Measurements from ENCODE around the gene SPATA32.
A peak's percentile ranks its signal among the peaks of the same experiment; 100 is the strongest.

The SPATA32 gene

GRCh38 chr17:45246861-45247428 is 14.9 kb downstream of the SPATA32 start:
- H3K36me3 ChIP-seq (replicated peaks; ENCODE audit: insufficient read depth, low read length), result peaks cover 4% of the 10 kb centered on the region
- H3K27me3 ChIP-seq (replicated peaks; ENCODE audit: insufficient read depth, low read length), result no peaks in the 10 kb centered on the region
- no peak for TF ChIP-seq EZH2 (optimal IDR thresholded peaks at IDR 0.05; ENCODE audit: low read depth, low read length)
- TF ChIP-seq CTCF (IDR thresholded peaks at IDR 0.05; ENCODE audit: low read length), result peak; percentile 30
- H2AFZ ChIP-seq (ENCODE audit: low read length), result no peak overlapping the region
- H3K9me2 ChIP-seq (replicated peaks; ENCODE audit: insufficient read depth, low read length), result no peaks in the 10 kb centered on the region
- no peaks in the 10 kb centered on the region for H4K20me1 ChIP-seq (ENCODE audit: insufficient read depth, low read length)
- peak overlapping the region; percentile 81; the same call in 1 of the 2 replicates for H3K9ac ChIP-seq (ENCODE audit: low read length)
- peak overlapping the region; percentile 78; the same call in 1 of the 2 replicates for H3K27ac ChIP-seq (ENCODE audit: low read length)
- peaks cover 17% of the 10 kb centered on the region for H3K4me1 ChIP-seq (ENCODE audit: low read length)
- H3F3A ChIP-seq (ENCODE audit: insufficient read depth, low read length), result peaks cover 29% of the 10 kb centered on the region
- peaks cover 29% of the 10 kb centered on the region for H3K79me2 ChIP-seq (ENCODE audit: low read length)
- no peaks in the 10 kb centered on the region for H3K9me3 ChIP-seq (replicated peaks; ENCODE audit: insufficient read depth, low read length)
- H3K4me3 ChIP-seq (ENCODE audit: low read length), result peak overlapping the region; percentile 91
- no peak for DNase-seq
- peak overlapping the region; percentile 91 for H3K4me2 ChIP-seq (ENCODE audit: low read depth, low read length)

DNA sequence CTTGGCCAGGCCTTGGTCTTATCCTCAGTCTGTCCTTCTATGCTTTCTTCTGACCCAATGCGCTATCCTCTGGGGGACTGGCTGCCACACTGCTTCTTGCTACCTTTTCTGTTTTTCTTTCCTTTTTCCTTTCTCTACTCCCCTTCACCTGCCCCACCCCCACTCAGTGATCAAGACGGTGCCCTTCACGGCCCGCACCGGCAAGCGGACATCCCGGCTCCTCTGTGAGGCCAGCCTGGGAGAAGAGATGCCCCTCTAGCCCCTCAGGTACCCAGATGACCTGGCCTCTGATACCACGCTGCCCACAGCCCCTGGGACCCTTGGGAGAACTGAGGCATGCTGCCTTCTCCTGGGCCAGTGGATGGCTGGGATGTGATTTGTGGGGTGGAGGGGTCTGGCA is 15.6 kb downstream of the SPATA32 start:
- Histone ChIP-seq H3K9me2 (replicated peaks; ENCODE audit: insufficient read depth, low read length) (no peaks in the 10 kb centered on the region), H3K27ac (ENCODE audit: low read length) (no peak overlapping the region; the same call in 1 of the 2 replicates), H3K9me3 (replicated peaks; ENCODE audit: insufficient read depth, low read length) (no peaks in the 10 kb centered on the region), H2AFZ (ENCODE audit: low read length) (no peak overlapping the region), H3K79me2 (ENCODE audit: low read length) (peaks cover 29% of the 10 kb centered on the region), H3K4me1 (ENCODE audit: low read length) (peaks cover 17% of the 10 kb centered on the region), H3K4me2 (ENCODE audit: low read depth, low read length) (peak overlapping the region; percentile 91), H3K9ac (ENCODE audit: low read length) (no peak overlapping the region), H3K4me3 (ENCODE audit: low read length) (0 out of 2 replicates have a peak overlapping the region, but pooled peaks have one; percentile 91), H3F3A (ENCODE audit: insufficient read depth, low read length) (peaks cover 29% of the 10 kb centered on the region), H3K27me3 (replicated peaks; ENCODE audit: insufficient read depth, low read length) (no peaks in the 10 kb centered on the region), H4K20me1 (ENCODE audit: insufficient read depth, low read length) (no peaks in the 10 kb centered on the region), H3K36me3 (replicated peaks; ENCODE audit: insufficient read depth, low read length) (peaks cover 4% of the 10 kb centered on the region)
- no peak for TF ChIP-seq EZH2 (optimal IDR thresholded peaks at IDR 0.05; ENCODE audit: low read depth, low read length)
- no peak for TF ChIP-seq EZH2phosphoT487 (IDR thresholded peaks at IDR 0.05; ENCODE audit: low read length)
- no peak for TF ChIP-seq CTCF (IDR thresholded peaks at IDR 0.05; ENCODE audit: low read length)
- DNase-seq, result no peak

- DNase-seq, result no peak
- H3K4me3 ChIP-seq (ENCODE audit: low read length), result no peak overlapping the region
- H3K4me1 ChIP-seq (ENCODE audit: low read length), result peaks cover 17% of the 10 kb centered on the region
- no peak overlapping the region for H2AFZ ChIP-seq (ENCODE audit: low read length)
- peaks cover 4% of the 10 kb centered on the region for H3K36me3 ChIP-seq (replicated peaks; ENCODE audit: insufficient read depth, low read length)
- H4K20me1 ChIP-seq (ENCODE audit: insufficient read depth, low read length), result 0 out of 2 replicates have a peak, but pooled peaks cover 2% of the 10 kb centered on the region
- peaks cover 39% of the 10 kb centered on the region for H3K79me2 ChIP-seq (ENCODE audit: low read length)
- H3K9ac ChIP-seq (ENCODE audit: low read length), result no peak overlapping the region
- TF ChIP-seq CTCF (IDR thresholded peaks at IDR 0.05; ENCODE audit: low read length) (no peak), EZH2 (optimal IDR thresholded peaks at IDR 0.05; ENCODE audit: low read depth, low read length) (no peak)
- H3K9me2 ChIP-seq (replicated peaks; ENCODE audit: insufficient read depth, low read length), result no peaks in the 10 kb centered on the region
- no peak overlapping the region for H3K27ac ChIP-seq (ENCODE audit: low read length)
- H3F3A ChIP-seq (ENCODE audit: insufficient read depth, low read length), result peaks cover 29% of the 10 kb centered on the region
- no peaks in the 10 kb centered on the region for H3K27me3 ChIP-seq (replicated peaks; ENCODE audit: insufficient read depth, low read length)
- H3K9me3 ChIP-seq (replicated peaks; ENCODE audit: insufficient read depth, low read length), result no peaks in the 10 kb centered on the region
- H3K4me2 ChIP-seq (ENCODE audit: low read depth, low read length), result no peak overlapping the region
Observed at GRCh38 chr17:45244725-45245656, 16.9 kb downstream of the SPATA32 start.
